Right lobe of liver (tissue), 6 donors: ENCODE measurements around the gene TMEM253. TPM values are rescaled to one million over a fixed set of nuclear protein-coding genes. Genes with fewer than 3 reads are reported as not detected.

Experiments
- ATAC-seq, 4 donors: fragments of 200-7000 bp; cut with Tn5 transposase; one replicate each; pipeline ENCODE4 v1.9.1; 2020; ENCODE audit warnings: mild to moderate bottlenecking in 4 of 4, moderate library complexity in 4 of 4
- DNase-seq, 3 donors: peaks; one replicate each; pipeline ENCODE4 v3.0.0-alpha.2; 2020
- H3K27ac ChIP-seq, 3 donors: fragments of 200-600 bp; one replicate each; pipeline ENCODE4 v1.8.0; 2022
- H3K27me3 ChIP-seq, 2 donors: fragments of 200-600 bp; one replicate each; pipeline ENCODE4 v1.8.0; 2022
- H3K36me3 ChIP-seq, 4 donors: fragments of 200-600 bp; sonication (generic) in 1 of 4; one replicate each; pipeline versions ENCODE4 v1.5.1 to v1.8.0; 2017 to 2022; ENCODE audit warnings: control low read depth in 1 of 4
- H3K4me1 ChIP-seq, 4 donors: fragments of 200-600 bp; sonication (generic) in 1 of 4; one replicate each; pipeline versions ENCODE4 v1.5.1 to v1.8.0; 2017 to 2022; ENCODE audit warnings: control low read depth in 1 of 4
- H3K4me3 ChIP-seq, 3 donors: fragments of 200-600 bp; one replicate each; pipeline ENCODE4 v1.8.0; 2022
- H3K9me3 ChIP-seq, 4 donors: fragments of 200-600 bp; sonication (generic) in 1 of 4; one replicate each; pipeline versions ENCODE4 v1.5.1 to v1.8.0; 2017 to 2022; ENCODE audit warnings: control low read depth in 1 of 4
- POLR2A ChIP-seq: fragments of 450-650 bp; IDR thresholded peaks from one replicate; pipeline ENCODE4 v1.6.1; 2017; ENCODE audit warnings: antibody characterized with exemption, mild to moderate bottlenecking
- WGBS: methylation state at CpG from one replicate; pipeline ENCODE4 v1.1.6; 2018; ENCODE audit warnings: low coverage, low lambda C conversion rate; ENCODE audit not compliant: insufficient coverage; ENCODE audit errors: missing lambda C conversion rate; 5-methylcytosine and 5-hydroxymethylcytosine counted together
- intact Hi-C, 2 donors: fragments of 100-400 bp; cut with DNase I; formaldehyde crosslinking; loops; one replicate each; pipeline versions ENCODE4 v1.11.2 to v1.14.1; 2022
- total RNA-seq, 6 experiments: library from RNA; depleted of rRNA in 2 of 6; stranded (reverse); fragments of >200 nt in 2 of 6; fragmentation: NEBNext Ultra II Directional in 3 of 6; extraction: Animal tissue kit (Norgen Biotek cat#: 25700) in 3 of 6; gene quantifications; one replicate each; pipeline versions ENCODE4 v1.1.0 to v1.2.4, GENCODE V29; 2016 to 2023
- TF ChIP-seq, protein P1 (sequence below), 4 donors: fragments of 200-600 bp in 3 of 4; fragments of 450-650 bp in 1 of 4; IDR thresholded peaks; one replicate each; pipeline versions ENCODE4 v1.5.1 to v1.8.0; 2016 to 2022; ENCODE audit warnings: antibody characterized with exemption in 4 of 4, mild to moderate bottlenecking in 2 of 4
- donor health status: DM: no; HTN: yes; CAD: no.
- donor health status: DM: no; HTN: no; CAD: no.
- donor health status: DM: no; HTN: no; CAD: no.
- donor health status: DM: no; HTN: yes; CAD: no.
- donor health status: DM: no; HTN: yes; CAD: no.

TMEM253 gene
- total RNA-seq, 6 experiments from 2014 or later, result 0.20 to 1.2 (median 0.38) TPM; not detected in 2

DNA sequence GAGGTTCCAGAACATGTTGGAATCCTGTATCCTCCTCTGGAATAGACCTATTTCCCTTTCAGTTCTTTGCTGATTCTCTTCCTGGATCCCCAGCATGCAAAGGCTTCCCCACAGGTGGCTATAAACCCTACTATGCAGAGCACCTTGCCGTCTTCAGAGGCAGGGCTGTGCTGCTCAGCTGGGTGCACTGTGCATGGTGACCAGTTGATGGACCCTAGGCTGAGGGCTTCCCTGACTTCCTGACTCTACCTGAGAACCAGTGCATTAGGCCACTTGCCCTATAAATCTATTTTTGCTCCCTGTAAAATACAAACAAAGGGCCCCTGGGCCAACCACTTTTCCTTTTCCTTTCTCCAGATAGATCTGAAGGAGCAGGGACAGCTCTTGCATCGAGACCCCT, 16.5 kb upstream of the TMEM253 start:
- DNase-seq (no peak), ATAC-seq (no peak)
- Histone ChIP-seq H3K9me3 (no peaks in the 10 kb centered on the region), H3K4me3 (no peak overlapping the region), H3K36me3 (peaks cover 0 to 51% (median 29%) of the 10 kb centered on the region in 4 donors), H3K4me1 (peaks cover 0 to 25% (median 11%) of the 10 kb centered on the region in 4 donors), H3K27me3 (no peaks in the 10 kb centered on the region), H3K27ac (no peak overlapping the region)
- no peak for TF ChIP-seq POLR2A
- TF ChIP-seq, protein P1, sequence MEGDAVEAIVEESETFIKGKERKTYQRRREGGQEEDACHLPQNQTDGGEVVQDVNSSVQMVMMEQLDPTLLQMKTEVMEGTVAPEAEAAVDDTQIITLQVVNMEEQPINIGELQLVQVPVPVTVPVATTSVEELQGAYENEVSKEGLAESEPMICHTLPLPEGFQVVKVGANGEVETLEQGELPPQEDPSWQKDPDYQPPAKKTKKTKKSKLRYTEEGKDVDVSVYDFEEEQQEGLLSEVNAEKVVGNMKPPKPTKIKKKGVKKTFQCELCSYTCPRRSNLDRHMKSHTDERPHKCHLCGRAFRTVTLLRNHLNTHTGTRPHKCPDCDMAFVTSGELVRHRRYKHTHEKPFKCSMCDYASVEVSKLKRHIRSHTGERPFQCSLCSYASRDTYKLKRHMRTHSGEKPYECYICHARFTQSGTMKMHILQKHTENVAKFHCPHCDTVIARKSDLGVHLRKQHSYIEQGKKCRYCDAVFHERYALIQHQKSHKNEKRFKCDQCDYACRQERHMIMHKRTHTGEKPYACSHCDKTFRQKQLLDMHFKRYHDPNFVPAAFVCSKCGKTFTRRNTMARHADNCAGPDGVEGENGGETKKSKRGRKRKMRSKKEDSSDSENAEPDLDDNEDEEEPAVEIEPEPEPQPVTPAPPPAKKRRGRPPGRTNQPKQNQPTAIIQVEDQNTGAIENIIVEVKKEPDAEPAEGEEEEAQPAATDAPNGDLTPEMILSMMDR (IDR thresholded peaks at IDR 0.05), result no peak
- intact Hi-C loops, result no loop called here
- WGBS, result 60% methylated on average over 2 of the region's 2 CpGs

DNA sequence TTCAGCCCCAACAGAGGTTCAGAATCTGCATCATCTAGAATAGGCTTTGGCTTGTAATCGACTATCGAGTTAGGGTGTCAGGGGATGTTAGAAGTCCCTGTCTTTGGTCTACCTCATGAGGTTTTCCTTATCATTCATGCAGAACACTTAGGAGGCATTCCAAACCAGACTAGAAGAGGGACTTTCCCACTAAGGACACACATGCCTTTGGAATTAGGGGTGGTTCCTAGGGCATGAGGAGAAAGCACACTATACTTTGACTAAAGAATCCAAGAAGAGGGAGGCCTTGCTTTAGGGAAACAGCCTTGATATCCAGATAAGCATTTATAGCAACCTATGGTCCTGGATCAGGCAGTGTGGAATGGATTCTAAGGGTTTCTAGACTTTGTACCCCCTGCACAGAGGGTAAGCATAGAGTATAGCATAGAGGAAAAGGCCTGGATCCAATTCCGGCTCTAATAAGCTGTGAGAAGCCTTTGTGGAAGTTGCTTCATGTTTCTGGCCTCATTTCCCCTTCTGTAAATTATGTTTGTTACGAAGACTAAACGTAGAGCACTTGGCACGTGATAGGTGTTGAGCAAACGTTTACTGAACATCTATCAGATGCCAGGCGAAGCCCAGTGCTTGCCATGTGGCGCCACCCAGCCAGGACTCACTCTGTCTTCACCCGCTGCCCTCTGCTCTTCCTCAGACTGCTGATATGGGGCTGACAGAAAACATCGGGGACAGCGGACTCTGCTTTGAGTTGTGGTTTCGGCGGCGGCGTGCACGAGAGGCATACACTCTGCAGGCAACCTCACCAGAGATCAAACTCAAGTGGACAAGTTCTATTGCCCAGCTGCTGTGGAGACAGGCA, 15.6 kb upstream of the TMEM253 start:
- no peak overlapping the region for H3K4me3 ChIP-seq
- peaks cover 0 to 50% (median 29%) of the 10 kb centered on the region in 4 donors for H3K36me3 ChIP-seq
- H3K4me1 ChIP-seq, result peaks cover 0 to 25% (median 11%) of the 10 kb centered on the region in 4 donors
- no peaks in the 10 kb centered on the region for H3K9me3 ChIP-seq
- H3K27me3 ChIP-seq, result no peaks in the 10 kb centered on the region
- ATAC-seq (peak; percentile 75 to 88 (median 83)), DNase-seq (peak; percentile 64 to 90 (median 87))
- TF ChIP-seq, protein P1 (IDR thresholded peaks at IDR 0.05), result peak in 1 of 4 donors; percentile 16
- TF ChIP-seq POLR2A, result no peak
- intact Hi-C loops, result no loop called here
- WGBS, result 47% methylated on average over 13 of the region's 17 CpGs
- peak overlapping the region in 2 of 3 donors; percentile 10 to 21 for H3K27ac ChIP-seq

GRCh38 chr14:21086908-21087293, 14.0 kb upstream of the TMEM253 start:
- Histone ChIP-seq H3K27ac (no peak overlapping the region), H3K4me3 (no peak overlapping the region), H3K4me1 (peaks cover 0 to 25% (median 11%) of the 10 kb centered on the region in 4 donors), H3K27me3 (no peaks in the 10 kb centered on the region), H3K36me3 (peaks cover 0 to 40% (median 21%) of the 10 kb centered on the region in 4 donors), H3K9me3 (no peaks in the 10 kb centered on the region)
- TF ChIP-seq POLR2A, result no peak
- TF ChIP-seq, protein P1 (IDR thresholded peaks at IDR 0.05), result no peak
- intact Hi-C loops, result no loop called here
- 76% methylated on average over 2 of the region's 4 CpGs for WGBS
- DNase-seq (no peak), ATAC-seq (no peak)

DNA sequence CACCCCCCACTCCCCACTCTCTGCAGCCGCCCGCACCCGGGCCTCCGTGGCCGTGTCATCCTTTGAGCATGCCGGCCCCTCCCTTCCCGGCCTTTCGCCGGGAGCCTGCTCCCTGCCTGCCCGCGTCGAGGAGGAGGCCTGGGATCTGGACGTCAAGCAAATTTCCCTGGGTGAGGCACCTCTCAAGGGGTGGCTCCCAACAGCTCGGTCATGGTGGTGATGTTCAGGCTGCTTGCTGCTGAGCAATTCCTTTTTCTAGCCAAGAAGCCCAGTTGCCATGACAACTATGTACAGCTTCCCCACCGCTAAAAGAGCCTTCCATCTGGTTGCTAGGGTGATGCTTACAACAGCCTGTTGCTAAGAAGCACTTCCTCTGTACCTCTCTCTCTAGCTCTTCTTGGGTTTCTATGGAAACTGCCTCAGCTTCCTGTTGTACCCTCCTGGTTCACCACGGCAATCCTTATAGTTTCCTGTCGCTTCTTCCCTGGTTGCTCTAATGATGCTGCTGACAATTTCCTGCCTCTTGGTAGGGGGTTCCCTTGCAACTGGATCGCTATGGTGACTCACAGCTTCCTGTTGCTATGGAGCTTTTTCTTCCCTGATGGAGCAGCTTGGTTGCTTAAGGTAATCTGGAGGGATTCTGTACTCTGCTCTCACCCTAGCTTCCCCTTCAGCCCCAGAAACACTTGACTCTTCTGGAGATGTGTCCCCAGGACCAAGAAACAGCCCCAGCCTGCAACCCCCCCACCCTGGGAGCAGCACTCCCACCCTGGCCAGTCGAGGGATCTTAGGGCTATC, 13.4 kb upstream of the TMEM253 start:
- DNase-seq (no peak), ATAC-seq (peak in 2 of 4 donors; percentile 6 to 15)
- WGBS, result 36% methylated on average over 3 of the region's 19 CpGs
- Histone ChIP-seq H3K4me1 (peaks cover 0 to 25% (median 11%) of the 10 kb centered on the region in 4 donors), H3K9me3 (no peaks in the 10 kb centered on the region), H3K27me3 (no peaks in the 10 kb centered on the region), H3K27ac (no peak overlapping the region), H3K4me3 (no peak overlapping the region), H3K36me3 (peaks cover 0 to 35% (median 15%) of the 10 kb centered on the region in 4 donors)
- intact Hi-C loops, result no loop called here
- TF ChIP-seq POLR2A, result no peak
- TF ChIP-seq, protein P1 (IDR thresholded peaks at IDR 0.05), result no peak
